Adrenal gland (tissue), 5 donors: Measurements from ENCODE around the gene LRPAP1.

Experiments
- CTCF ChIP-seq, 6 experiments: fragments of 450-650 bp in 4 of 6; fragments of 200-600 bp in 2 of 6; sonication (generic) in 1 of 6; IDR thresholded peaks; 1 replicate in 5 of 6; 2 replicates in 1 of 6; pipeline versions ENCODE4 v1.5.1 to v1.8.0; 2016 to 2021; ENCODE audit warnings: antibody characterized with exemption in 6 of 6, mild to moderate bottlenecking in 2 of 6, moderate library complexity in 1 of 6
- POLR2A ChIP-seq, 2 donors: fragments of 450-650 bp; IDR thresholded peaks; one replicate each; pipeline ENCODE4 v1.6.1; 2017; ENCODE audit warnings: antibody characterized with exemption in 2 of 2, mild to moderate bottlenecking in 2 of 2, moderate library complexity in 1 of 2
- donor health status: DM: no; HTN: no; CAD: no.

GRCh38 chr4:3470244-3471097, 61.8 kb downstream of the LRPAP1 start:
- no peak for TF ChIP-seq POLR2A (IDR thresholded peaks at IDR 0.05)
- no peak for TF ChIP-seq CTCF (IDR thresholded peaks at IDR 0.05)
